Right lobe of liver (tissue), 6 donors: ENCODE measurements around the gene SLC8A1. TPM values are rescaled to one million over a fixed set of nuclear protein-coding genes. Genes with fewer than 3 reads are reported as not detected.

Experiments
- ATAC-seq, 4 donors: fragments of 200-7000 bp; cut with Tn5 transposase; one replicate each; pipeline ENCODE4 v1.9.1; 2020; ENCODE audit warnings: mild to moderate bottlenecking in 4 of 4, moderate library complexity in 4 of 4
- DNase-seq, 3 donors: peaks; one replicate each; pipeline ENCODE4 v3.0.0-alpha.2; 2020
- H3K27ac ChIP-seq, 3 donors: fragments of 200-600 bp; one replicate each; pipeline ENCODE4 v1.8.0; 2022
- H3K27me3 ChIP-seq, 2 donors: fragments of 200-600 bp; one replicate each; pipeline ENCODE4 v1.8.0; 2022
- H3K36me3 ChIP-seq, 4 donors: fragments of 200-600 bp; sonication (generic) in 1 of 4; one replicate each; pipeline versions ENCODE4 v1.5.1 to v1.8.0; 2017 to 2022; ENCODE audit warnings: control low read depth in 1 of 4
- H3K4me1 ChIP-seq, 4 donors: fragments of 200-600 bp; sonication (generic) in 1 of 4; one replicate each; pipeline versions ENCODE4 v1.5.1 to v1.8.0; 2017 to 2022; ENCODE audit warnings: control low read depth in 1 of 4
- H3K4me3 ChIP-seq, 3 donors: fragments of 200-600 bp; one replicate each; pipeline ENCODE4 v1.8.0; 2022
- H3K9me3 ChIP-seq, 4 donors: fragments of 200-600 bp; sonication (generic) in 1 of 4; one replicate each; pipeline versions ENCODE4 v1.5.1 to v1.8.0; 2017 to 2022; ENCODE audit warnings: control low read depth in 1 of 4
- CTCF ChIP-seq, 4 donors: fragments of 200-600 bp in 3 of 4; fragments of 450-650 bp in 1 of 4; IDR thresholded peaks; one replicate each; pipeline versions ENCODE4 v1.5.1 to v1.8.0; 2016 to 2022; ENCODE audit warnings: antibody characterized with exemption in 4 of 4, mild to moderate bottlenecking in 2 of 4
- POLR2A ChIP-seq: fragments of 450-650 bp; IDR thresholded peaks from one replicate; pipeline ENCODE4 v1.6.1; 2017; ENCODE audit warnings: antibody characterized with exemption, mild to moderate bottlenecking
- WGBS: methylation state at CpG from one replicate; pipeline ENCODE4 v1.1.6; 2018; ENCODE audit warnings: low coverage, low lambda C conversion rate; ENCODE audit not compliant: insufficient coverage; ENCODE audit errors: missing lambda C conversion rate; 5-methylcytosine and 5-hydroxymethylcytosine counted together
- intact Hi-C, 2 donors: fragments of 100-400 bp; cut with DNase I; formaldehyde crosslinking; loops; one replicate each; pipeline versions ENCODE4 v1.11.2 to v1.14.1; 2022
- total RNA-seq, 6 experiments: library from RNA; depleted of rRNA in 2 of 6; stranded (reverse); fragments of >200 nt in 2 of 6; fragmentation: NEBNext Ultra II Directional in 3 of 6; extraction: Animal tissue kit (Norgen Biotek cat#: 25700) in 3 of 6; gene quantifications; one replicate each; pipeline versions ENCODE4 v1.1.0 to v1.2.4, GENCODE V29; 2016 to 2023
- donor health status: DM: no; HTN: yes; CAD: no.
- donor health status: DM: no; HTN: no; CAD: no.
- donor health status: DM: no; HTN: no; CAD: no.
- donor health status: DM: no; HTN: yes; CAD: no.
- donor health status: DM: no; HTN: yes; CAD: no.

SLC8A1 gene
- total RNA-seq, 6 experiments from 2014 or later, result 3.3 to 12.1 (median 4.9) TPM

DNA sequence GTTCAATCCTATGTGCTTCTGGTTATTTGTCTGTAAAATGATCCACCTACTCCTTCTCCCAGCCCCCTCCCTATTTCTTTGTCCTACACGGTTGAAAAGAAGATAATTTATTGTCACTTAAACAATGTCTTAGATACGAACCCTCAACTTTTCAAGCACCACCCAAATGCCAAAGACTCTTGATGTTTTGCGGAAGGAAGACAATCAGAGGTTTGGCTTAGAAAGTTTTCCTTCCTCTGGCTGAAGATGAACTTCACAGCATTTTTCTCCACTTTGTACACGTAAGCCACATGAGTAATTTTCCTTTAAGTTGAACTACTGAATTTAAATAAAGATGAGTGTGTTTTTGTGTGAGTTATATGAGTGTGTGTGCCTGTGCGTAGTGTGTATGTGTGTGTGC, 25.5 kb upstream of the SLC8A1 start:
- H3K27me3 ChIP-seq, result no peaks in the 10 kb centered on the region
- 45% methylated on average over 5 of the region's 5 CpGs for WGBS
- ATAC-seq (peak in 3 of 4 donors; percentile 17 to 35 (median 35)), DNase-seq (no peak)
- H3K4me1 ChIP-seq, result no peaks in the 10 kb centered on the region
- H3K36me3 ChIP-seq, result no peaks in the 10 kb centered on the region
- TF ChIP-seq POLR2A, result no peak
- TF ChIP-seq CTCF (IDR thresholded peaks at IDR 0.05), result no peak
- intact Hi-C loops, result no loop called here
- H3K4me3 ChIP-seq, result no peak overlapping the region
- no peaks in the 10 kb centered on the region for H3K9me3 ChIP-seq
- no peak overlapping the region for H3K27ac ChIP-seq

GRCh38 chr2:40476436-40476835, 24.5 kb upstream of the SLC8A1 start:
- no peaks in the 10 kb centered on the region for H3K36me3 ChIP-seq
- intact Hi-C loops, result no loop called here
- TF ChIP-seq CTCF (IDR thresholded peaks at IDR 0.05) (no peak), POLR2A (no peak)
- H3K4me3 ChIP-seq, result no peak overlapping the region
- no peaks in the 10 kb centered on the region for H3K9me3 ChIP-seq
- H3K27me3 ChIP-seq, result no peaks in the 10 kb centered on the region
- H3K27ac ChIP-seq, result no peak overlapping the region
- ATAC-seq (no peak), DNase-seq (no peak)
- 17% methylated on average over 1 of the region's 1 CpG for WGBS
- no peaks in the 10 kb centered on the region for H3K4me1 ChIP-seq

- WGBS, result 17% methylated on average over 1 of the region's 1 CpG
- intact Hi-C loops, result no loop called here
- ATAC-seq, result peak in 2 of 4 donors; percentile 28
- no peaks in the 10 kb centered on the region for H3K36me3 ChIP-seq
- no peaks in the 10 kb centered on the region for H3K9me3 ChIP-seq
- no peak overlapping the region for H3K27ac ChIP-seq
- TF ChIP-seq CTCF (IDR thresholded peaks at IDR 0.05) (no peak), POLR2A (no peak)
- H3K27me3 ChIP-seq, result no peaks in the 10 kb centered on the region
- no peaks in the 10 kb centered on the region for H3K4me1 ChIP-seq
- no peak overlapping the region for H3K4me3 ChIP-seq
- no peak for DNase-seq
Measured at GRCh38 chr2:40474306-40474705, 22.4 kb upstream of the SLC8A1 start.

- no peaks in the 10 kb centered on the region for H3K4me1 ChIP-seq
- no peaks in the 10 kb centered on the region for H3K36me3 ChIP-seq
- no peaks in the 10 kb centered on the region for H3K9me3 ChIP-seq
- intact Hi-C loops, result no loop called here
- ATAC-seq (no peak), DNase-seq (no peak)
- no peak for TF ChIP-seq CTCF (IDR thresholded peaks at IDR 0.05)
- TF ChIP-seq POLR2A, result no peak
- no peak overlapping the region for H3K4me3 ChIP-seq
- H3K27me3 ChIP-seq, result no peaks in the 10 kb centered on the region
- H3K27ac ChIP-seq, result no peak overlapping the region
- 33% methylated on average over 3 of the region's 3 CpGs for WGBS
Measured at GRCh38 chr2:40471866-40472265, 20.0 kb upstream of the SLC8A1 start.
